K562 (cell line): ENCODE data around the gene RBM20. TPM values are rescaled to one million over a fixed set of nuclear protein-coding genes. Genes with fewer than 3 reads are reported as not detected.

Source experiments
- ATAC-seq: fragments of 200-7000 bp; cut with Tn5 transposase; 3 replicates; pipeline ENCODE4 v1.9.1; 2020; ENCODE audit warnings: moderate library complexity
- BruUV-seq: library from RNA; stranded (reverse); fragments of 400-500 nt; replicated peaks from 2 replicates; lab custom pipeline; 2021; lab: Mats Ljungman, UMichigan
- CTCF ChIA-PET: fragments of 300-600 bp; formaldehyde crosslinking; extraction: SDS; loops from one replicate; lab custom pipeline; 2021; ENCODE audit warnings: low intra/inter-chr PET ratio; lab: Yijun Ruan, JAX
- POLR2A ChIA-PET: fragments of 300-600, 350-650 bp; sonication (Branson Sonifier 250); formaldehyde crosslinking; extraction: SDS; loops from one replicate; lab custom pipeline; 2021; ENCODE audit warnings: antibody characterized with exemption, inconsistent platforms; lab: Yijun Ruan, JAX
- DNase-seq, 4 experiments: peaks; one replicate each; pipeline versions ENCODE4 v3.0.0 to v3.0.0-alpha.2; 2011 to 2018; ENCODE audit warnings: low spot score in 3 of 4, mixed read lengths in 3 of 4; ENCODE audit errors: extremely low read depth in 1 of 4
- FAIRE-seq: peaks from 2 replicates; lab custom pipeline; 2011; peaks lifted over from hg19 to GRCh38; lab: Jason Lieb, UNC
- H2AFZ ChIP-seq: 2 replicates; pipeline ENCODE4 v1.6.0; 2011; ENCODE audit warnings: low read depth, low read length, control low read depth, inconsistent platforms
- H3K27ac ChIP-seq: fragments of 200-600 bp; 3 replicates; pipeline ENCODE4 v1.8.0; 2011; ENCODE audit warnings: low read depth, mild to moderate bottlenecking, control low read depth, inconsistent platforms, low read length, moderate library complexity, mixed read lengths; ENCODE audit errors: extremely low read depth
- H3K27me3 ChIP-seq, 2 experiments: fragments of 300-600 bp in 1 of 2; 2 replicates in 1 of 2; 3 replicates in 1 of 2; pipeline versions ENCODE4 v1.6.0 to v1.8.0; 2011; ENCODE audit warnings: inconsistent platforms in 2 of 2, low read length in 2 of 2, mild to moderate bottlenecking in 1 of 2, mixed read lengths in 1 of 2, moderate library complexity in 1 of 2; ENCODE audit not compliant: control insufficient read depth in 2 of 2, insufficient read depth in 2 of 2
- H3K36me3 ChIP-seq: fragments of 300-600 bp; 3 replicates; pipeline ENCODE4 v1.8.0; 2011; ENCODE audit warnings: mild to moderate bottlenecking, low read length, inconsistent platforms; ENCODE audit not compliant: control insufficient read depth, insufficient read depth
- H3K4me1 ChIP-seq, 2 experiments: fragments of 200-600 bp in 1 of 2; replicated peaks in 1 of 2; 2 replicates in 1 of 2; 3 replicates in 1 of 2; pipeline versions ENCODE4 v1.5.1 to v1.8.0; 2011; ENCODE audit warnings: inconsistent platforms in 2 of 2, low read length in 2 of 2, mild to moderate bottlenecking in 1 of 2, mixed read lengths in 1 of 2, moderate library complexity in 1 of 2; ENCODE audit not compliant: control insufficient read depth in 2 of 2, insufficient read depth in 2 of 2
- H3K4me2 ChIP-seq: 2 replicates; pipeline ENCODE4 v1.6.1; 2011; ENCODE audit warnings: low read length, control low read depth, inconsistent platforms, mixed read lengths; ENCODE audit not compliant: insufficient read depth
- H3K4me3 ChIP-seq: fragments of 200-600 bp; sonication (generic), shearing (Covaris generic); 2 replicates; pipeline ENCODE4 v1.5.1; 2016; ENCODE audit warnings: control low read depth, inconsistent platforms
- H3K79me2 ChIP-seq: fragments of 200-600 bp; 3 replicates; pipeline ENCODE4 v1.8.0; 2011; ENCODE audit warnings: low read length, inconsistent platforms; ENCODE audit not compliant: control insufficient read depth, insufficient read depth
- H3K9ac ChIP-seq, 2 experiments: 2 replicates each; pipeline versions ENCODE4 v1.6.0 to v1.6.1; 2011; ENCODE audit warnings: low read depth in 2 of 2, low read length in 2 of 2, control low read depth in 1 of 2, inconsistent platforms in 1 of 2, mild to moderate bottlenecking in 1 of 2, mixed read lengths in 1 of 2; ENCODE audit not compliant: insufficient read depth in 1 of 2
- H3K9me1 ChIP-seq: one replicate; pipeline ENCODE4 v1.6.0; 2011; ENCODE audit warnings: inconsistent platforms, mild to moderate bottlenecking, low read length, moderate library complexity; ENCODE audit not compliant: control insufficient read depth, insufficient read depth
- H3K9me3 ChIP-seq: replicated peaks from 2 replicates; pipeline ENCODE4 v1.5.1; 2011; ENCODE audit warnings: low read depth, low read length, inconsistent platforms; ENCODE audit not compliant: control insufficient read depth, insufficient read depth
- H4K20me1 ChIP-seq: replicated peaks from 2 replicates; pipeline ENCODE4 v1.6.1; 2011; ENCODE audit warnings: low read length, inconsistent platforms, mixed read lengths; ENCODE audit not compliant: control insufficient read depth, insufficient read depth
- E2F3 ChIP-seq: fragments of 250-450 bp; sonication (Bioruptor Pico); IDR thresholded peaks from 2 replicates; pipeline ENCODE4 v1.4.0; 2020; ENCODE audit warnings: mild to moderate bottlenecking
- ETV5 ChIP-seq: sonication (generic); formaldehyde crosslinking; IDR thresholded peaks from 2 replicates; pipeline ENCODE4 v1.4.0; 2020; ENCODE audit warnings: low read depth, mild to moderate bottlenecking, missing genetic modification reagents
- EWSR1 ChIP-seq: fragments of 450-650 bp; IDR thresholded peaks from 2 replicates; pipeline ENCODE4 v1.6.1; 2018; ENCODE audit warnings: borderline replicate concordance, mild to moderate bottlenecking, low read depth, moderate library complexity; ENCODE audit not compliant: partially characterized antibody
- IFI16 ChIP-seq: fragments of 250-450 bp; sonication (Bioruptor Pico); IDR thresholded peaks from 2 replicates; pipeline ENCODE4 v2.1.2; 2022; ENCODE audit warnings: mild to moderate bottlenecking, inconsistent platforms
- PPARD ChIP-seq: fragments of 250-450 bp; sonication (Bioruptor Pico); IDR thresholded peaks from 2 replicates; pipeline ENCODE4 v1.8.0; 2022; ENCODE audit warnings: inconsistent platforms, mild to moderate bottlenecking, moderate library complexity
- SLC30A9 ChIP-seq: fragments of 250-450 bp; sonication (Bioruptor Pico); IDR thresholded peaks from 2 replicates; pipeline ENCODE4 v1.8.0; 2022; ENCODE audit warnings: mild to moderate bottlenecking, moderate library complexity
- SNRNP70 ChIP-seq: fragments of 200-400 bp; formaldehyde crosslinking; optimal IDR thresholded peaks from 2 replicates; pipeline ENCODE3; 2017; ENCODE audit warnings: low read depth, low read length
- SP2 ChIP-seq: IDR thresholded peaks from 2 replicates; pipeline ENCODE4 v1.6.1; 2011; ENCODE audit warnings: mild to moderate bottlenecking, low read depth, low read length, moderate library complexity; ENCODE audit not compliant: poor library complexity, severe bottlenecking; ENCODE audit errors: extremely low read depth
- SRSF7 ChIP-seq: fragments of 200-400 bp; formaldehyde crosslinking; optimal IDR thresholded peaks from 2 replicates; pipeline ENCODE3; 2017; ENCODE audit warnings: mild to moderate bottlenecking, low read depth, low read length
- STAG1 ChIP-seq: sonication (generic); formaldehyde crosslinking; IDR thresholded peaks from 2 replicates; pipeline ENCODE4 v1.5.0; 2020; ENCODE audit warnings: missing genetic modification reagents, borderline replicate concordance
- TAF1 ChIP-seq: IDR thresholded peaks from 2 replicates; pipeline ENCODE4 v1.6.1; 2011; ENCODE audit warnings: mild to moderate bottlenecking, low read length, moderate library complexity; ENCODE audit not compliant: insufficient read depth, control insufficient read depth, severe bottlenecking; ENCODE audit errors: extremely low read depth
- THRAP3 ChIP-seq: fragments of 450-650 bp; IDR thresholded peaks from 2 replicates; pipeline ENCODE4 v1.6.1; 2016; ENCODE audit warnings: mild to moderate bottlenecking, inconsistent platforms, borderline replicate concordance
- U2AF1 ChIP-seq: fragments of 200-400 bp; formaldehyde crosslinking; optimal IDR thresholded peaks from 2 replicates; pipeline ENCODE3; 2017; ENCODE audit warnings: mild to moderate bottlenecking, low read depth, low read length, moderate library complexity
- WGBS: fragments of 100-300 bp; shearing (Covaris generic); methylation state at CpG from one replicate; pipeline ENCODE4 v1.1.6; 2016; ENCODE audit warnings: low coverage, mixed read lengths; ENCODE audit not compliant: insufficient coverage; ENCODE audit errors: missing lambda C conversion rate; 5-methylcytosine and 5-hydroxymethylcytosine counted together
- in situ Hi-C: fragments of 300-500 bp; cut with MboI; formaldehyde crosslinking; loops from 4 replicates; pipeline ENCODE4 v1.15.0; 2018; ENCODE audit warnings: inconsistent platforms, mixed read lengths
- intact Hi-C: fragments of 100-400 bp; cut with micrococcal nuclease; formaldehyde crosslinking; loops from 2 replicates; pipeline ENCODE4 v1.14.2; 2022
- polyA plus RNA-seq, 8 experiments: library from polyadenylated mRNA; depleted of rRNA in 4 of 8; stranded (reverse) in 5 of 8; unstranded in 3 of 8; fragments of >200 nt; fragmentation: Nextera tagmentation in 2 of 8; fragmentation: Illumina TruSeq in 1 of 8; extraction: Ambion mirVana in 2 of 8; extraction: Trizol in 1 of 8; gene quantifications; 2 replicates each; pipeline versions ENCODE4 v1.2.1 to v1.2.3, GENCODE V29; 2011 to 2014; ENCODE audit warnings: inconsistent platforms in 1 of 8, missing spikeins in 1 of 8
- total RNA-seq, 7 experiments: library from RNA; depleted of rRNA in 6 of 7; stranded (reverse); fragments of >200 nt in 6 of 7; fragmentation: Illumina TruSeq in 2 of 7; extraction: Trizol in 2 of 7; gene quantifications; 2 replicates each; pipeline versions ENCODE4 v1.2.1 to v1.2.3, GENCODE V29; 2011 to 2021; ENCODE audit warnings: low replicate concordance in 1 of 7
- TF ChIP-seq, protein P1 (sequence below): sonication (generic); formaldehyde crosslinking; IDR thresholded peaks from 2 replicates; pipeline ENCODE4 v1.8.0; 2023; ENCODE audit warnings: mild to moderate bottlenecking, missing genetic modification reagents
- TF ChIP-seq, protein P2 (sequence below): fragments of 450-650 bp; IDR thresholded peaks from 2 replicates; pipeline ENCODE4 v1.7.1; 2018; ENCODE audit warnings: mild to moderate bottlenecking, low read depth; ENCODE audit not compliant: partially characterized antibody
- TF ChIP-seq, protein P3 (sequence below): fragments of 450-650 bp; IDR thresholded peaks from 2 replicates; pipeline ENCODE4 v1.6.1; 2016; ENCODE audit warnings: low read depth, mild to moderate bottlenecking, moderate library complexity

RBM20 gene
- total and polyA plus RNA-seq, 9 of the 15 experiments (the other 6 are each of a cell fraction or from before 2014, with no cell fraction given): 0.63 to 5.7 (median 3.2) TPM

DNA sequence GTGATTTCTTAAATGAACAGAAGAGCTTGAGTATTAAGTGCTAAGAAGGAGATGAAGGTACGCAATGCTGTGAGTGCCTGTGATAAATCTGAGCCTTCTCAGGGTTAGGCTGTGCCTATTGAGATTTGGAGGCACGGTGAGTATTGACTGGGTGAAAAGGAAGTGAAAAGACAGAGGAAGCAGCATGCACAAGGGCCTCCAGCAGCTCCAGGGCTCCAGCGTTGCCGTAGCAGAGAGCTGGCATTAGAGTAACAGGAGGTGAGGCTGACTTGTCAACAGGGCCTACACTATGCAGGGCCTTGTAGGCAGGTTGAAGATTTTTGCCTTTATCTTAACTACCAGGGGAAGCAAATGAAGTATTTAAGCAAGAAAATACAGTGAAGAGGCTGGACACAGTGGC, 173.5 kb downstream of the RBM20 start:
- H2AFZ ChIP-seq: no peak overlapping the region
- no peak overlapping the region for H3K4me3 ChIP-seq
- POLR2A ChIA-PET: interaction anchor here (1.1 kb wide), 1 partner anchor 14 kb away, joined by 5 read pairs; no protein-coding TSS in a partner anchor
- H3K79me2 ChIP-seq: no peaks in the 10 kb centered on the region
- 83% methylated on average over 4 of the region's 4 CpGs for WGBS
- BruUV-seq: no TSS peak
- H3K4me2 ChIP-seq: no peak overlapping the region
- peaks cover 15% of the 10 kb centered on the region; the same call in 2 of the 3 replicates for H3K36me3 ChIP-seq
- H3K27ac ChIP-seq: no peak overlapping the region
- FAIRE-seq (no peak), ATAC-seq (no peak), DNase-seq (no peak)
- H3K9me3 ChIP-seq: no peaks in the 10 kb centered on the region
- intact Hi-C loops (no loop called here), in situ Hi-C loops (no loop called here)
- no peaks in the 10 kb centered on the region for H3K9me1 ChIP-seq
- H3K4me1 ChIP-seq: peaks cover 7 to 14% of the 10 kb centered on the region in 2 experiments; a peak in 4 of 5 replicates
- CTCF ChIA-PET: no interaction called here
- H3K27me3 ChIP-seq: no peaks in the 10 kb centered on the region
- H3K9ac ChIP-seq: no peak overlapping the region
- no peaks in the 10 kb centered on the region for H4K20me1 ChIP-seq
- TF ChIP-seq, protein P1, sequence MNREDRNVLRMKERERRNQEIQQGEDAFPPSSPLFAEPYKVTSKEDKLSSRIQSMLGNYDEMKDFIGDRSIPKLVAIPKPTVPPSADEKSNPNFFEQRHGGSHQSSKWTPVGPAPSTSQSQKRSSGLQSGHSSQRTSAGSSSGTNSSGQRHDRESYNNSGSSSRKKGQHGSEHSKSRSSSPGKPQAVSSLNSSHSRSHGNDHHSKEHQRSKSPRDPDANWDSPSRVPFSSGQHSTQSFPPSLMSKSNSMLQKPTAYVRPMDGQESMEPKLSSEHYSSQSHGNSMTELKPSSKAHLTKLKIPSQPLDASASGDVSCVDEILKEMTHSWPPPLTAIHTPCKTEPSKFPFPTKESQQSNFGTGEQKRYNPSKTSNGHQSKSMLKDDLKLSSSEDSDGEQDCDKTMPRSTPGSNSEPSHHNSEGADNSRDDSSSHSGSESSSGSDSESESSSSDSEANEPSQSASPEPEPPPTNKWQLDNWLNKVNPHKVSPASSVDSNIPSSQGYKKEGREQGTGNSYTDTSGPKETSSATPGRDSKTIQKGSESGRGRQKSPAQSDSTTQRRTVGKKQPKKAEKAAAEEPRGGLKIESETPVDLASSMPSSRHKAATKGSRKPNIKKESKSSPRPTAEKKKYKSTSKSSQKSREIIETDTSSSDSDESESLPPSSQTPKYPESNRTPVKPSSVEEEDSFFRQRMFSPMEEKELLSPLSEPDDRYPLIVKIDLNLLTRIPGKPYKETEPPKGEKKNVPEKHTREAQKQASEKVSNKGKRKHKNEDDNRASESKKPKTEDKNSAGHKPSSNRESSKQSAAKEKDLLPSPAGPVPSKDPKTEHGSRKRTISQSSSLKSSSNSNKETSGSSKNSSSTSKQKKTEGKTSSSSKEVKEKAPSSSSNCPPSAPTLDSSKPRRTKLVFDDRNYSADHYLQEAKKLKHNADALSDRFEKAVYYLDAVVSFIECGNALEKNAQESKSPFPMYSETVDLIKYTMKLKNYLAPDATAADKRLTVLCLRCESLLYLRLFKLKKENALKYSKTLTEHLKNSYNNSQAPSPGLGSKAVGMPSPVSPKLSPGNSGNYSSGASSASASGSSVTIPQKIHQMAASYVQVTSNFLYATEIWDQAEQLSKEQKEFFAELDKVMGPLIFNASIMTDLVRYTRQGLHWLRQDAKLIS (CRISPR knock-in tag): no peak
- TF ChIP-seq PPARD (no peak), SRSF7 (no peak), STAG1 (CRISPR knock-in tag) (no peak), U2AF1 (no peak), SNRNP70 (no peak), THRAP3 (no peak), EWSR1 (no peak), TAF1 (no peak), IFI16 (no peak), SLC30A9 (no peak), E2F3 (CRISPR knock-in tag) (no peak), ETV5 (CRISPR knock-in tag) (no peak), SP2 (no peak)
- TF ChIP-seq, protein P2, sequence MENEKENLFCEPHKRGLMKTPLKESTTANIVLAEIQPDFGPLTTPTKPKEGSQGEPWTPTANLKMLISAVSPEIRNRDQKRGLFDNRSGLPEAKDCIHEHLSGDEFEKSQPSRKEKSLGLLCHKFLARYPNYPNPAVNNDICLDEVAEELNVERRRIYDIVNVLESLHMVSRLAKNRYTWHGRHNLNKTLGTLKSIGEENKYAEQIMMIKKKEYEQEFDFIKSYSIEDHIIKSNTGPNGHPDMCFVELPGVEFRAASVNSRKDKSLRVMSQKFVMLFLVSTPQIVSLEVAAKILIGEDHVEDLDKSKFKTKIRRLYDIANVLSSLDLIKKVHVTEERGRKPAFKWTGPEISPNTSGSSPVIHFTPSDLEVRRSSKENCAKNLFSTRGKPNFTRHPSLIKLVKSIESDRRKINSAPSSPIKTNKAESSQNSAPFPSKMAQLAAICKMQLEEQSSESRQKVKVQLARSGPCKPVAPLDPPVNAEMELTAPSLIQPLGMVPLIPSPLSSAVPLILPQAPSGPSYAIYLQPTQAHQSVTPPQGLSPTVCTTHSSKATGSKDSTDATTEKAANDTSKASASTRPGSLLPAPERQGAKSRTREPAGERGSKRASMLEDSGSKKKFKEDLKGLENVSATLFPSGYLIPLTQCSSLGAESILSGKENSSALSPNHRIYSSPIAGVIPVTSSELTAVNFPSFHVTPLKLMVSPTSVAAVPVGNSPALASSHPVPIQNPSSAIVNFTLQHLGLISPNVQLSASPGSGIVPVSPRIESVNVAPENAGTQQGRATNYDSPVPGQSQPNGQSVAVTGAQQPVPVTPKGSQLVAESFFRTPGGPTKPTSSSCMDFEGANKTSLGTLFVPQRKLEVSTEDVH: no peak
- TF ChIP-seq, protein P3, sequence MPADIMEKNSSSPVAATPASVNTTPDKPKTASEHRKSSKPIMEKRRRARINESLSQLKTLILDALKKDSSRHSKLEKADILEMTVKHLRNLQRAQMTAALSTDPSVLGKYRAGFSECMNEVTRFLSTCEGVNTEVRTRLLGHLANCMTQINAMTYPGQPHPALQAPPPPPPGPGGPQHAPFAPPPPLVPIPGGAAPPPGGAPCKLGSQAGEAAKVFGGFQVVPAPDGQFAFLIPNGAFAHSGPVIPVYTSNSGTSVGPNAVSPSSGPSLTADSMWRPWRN: no peak
